Stimulated activated naive CD8-positive, alpha-beta T cell treated with anti-CD3 and anti-CD28 coated beads, Interleukin-15, amount 100 ng/mL, for 72 hours (primary cell): ENCODE results near the gene HSD17B8.
"Not testable (repeated sequence)": the region's sequence is repeated elsewhere in the genome, so short reads cannot be mapped to it uniquely, and the experiment has no call there.

Experiments
- ATAC-seq: fragments of 150-1000 bp; cut with Tn5 transposase; 2 replicates; pipeline ENCODE4 v1.10.0; 2021; ENCODE audit warnings: mild to moderate bottlenecking, moderate library complexity
- DNase-seq, 2 donors: peaks; one replicate each; pipeline ENCODE4 v3.0.0; 2021 to 2022
- H3K27ac Mint-ChIP-seq, 2 donors: one replicate each; pipeline ENCODE4 v1.8.0; 2022; ENCODE audit warnings: mild to moderate bottlenecking in 2 of 2, mixed read lengths in 2 of 2, moderate library complexity in 2 of 2
- H3K27me3 Mint-ChIP-seq: one replicate; pipeline ENCODE4 v1.8.0; 2022; ENCODE audit warnings: mixed read lengths
- H3K4me1 Mint-ChIP-seq: one replicate; pipeline ENCODE4 v1.8.0; 2022; ENCODE audit warnings: mild to moderate bottlenecking, mixed read lengths
- H3K4me3 Mint-ChIP-seq, 2 donors: one replicate each; pipeline ENCODE4 v1.8.0; 2022; ENCODE audit warnings: mild to moderate bottlenecking in 2 of 2, mixed read lengths in 2 of 2, moderate library complexity in 1 of 2
- H3K9me3 Mint-ChIP-seq, 2 donors: one replicate each; pipeline ENCODE4 v1.8.0; 2022; ENCODE audit warnings: mixed read lengths in 2 of 2

The HSD17B8 gene

DNA sequence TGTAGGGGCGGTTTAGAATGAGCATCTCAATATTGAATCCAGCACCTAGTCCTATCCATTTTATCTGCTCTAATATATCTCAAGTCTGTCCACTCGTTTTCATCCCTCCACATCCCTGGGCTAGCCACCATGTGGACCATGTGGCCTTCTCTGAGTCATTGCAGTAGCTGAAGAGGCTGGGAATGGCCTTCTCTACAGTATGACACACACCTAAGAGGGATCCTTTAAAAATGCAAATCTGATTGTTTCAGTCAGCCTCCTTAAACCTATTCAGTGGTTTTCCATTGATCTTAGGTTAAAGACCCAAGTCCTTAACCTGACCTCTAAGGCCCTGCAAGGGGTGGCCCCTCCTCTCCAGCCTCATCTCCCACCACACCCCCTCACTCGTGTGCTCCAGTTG, 13.2 kb downstream of the HSD17B8 start:
- H3K27ac Mint-ChIP-seq: no peak overlapping the region
- no peak for ATAC-seq
- H3K4me3 Mint-ChIP-seq: no peak overlapping the region
- H3K9me3 Mint-ChIP-seq: no peaks in the 10 kb centered on the region
- no peak for DNase-seq
- H3K4me1 Mint-ChIP-seq: peaks cover 45% of the 10 kb centered on the region
- H3K27me3 Mint-ChIP-seq: peaks cover 31% of the 10 kb centered on the region

DNA sequence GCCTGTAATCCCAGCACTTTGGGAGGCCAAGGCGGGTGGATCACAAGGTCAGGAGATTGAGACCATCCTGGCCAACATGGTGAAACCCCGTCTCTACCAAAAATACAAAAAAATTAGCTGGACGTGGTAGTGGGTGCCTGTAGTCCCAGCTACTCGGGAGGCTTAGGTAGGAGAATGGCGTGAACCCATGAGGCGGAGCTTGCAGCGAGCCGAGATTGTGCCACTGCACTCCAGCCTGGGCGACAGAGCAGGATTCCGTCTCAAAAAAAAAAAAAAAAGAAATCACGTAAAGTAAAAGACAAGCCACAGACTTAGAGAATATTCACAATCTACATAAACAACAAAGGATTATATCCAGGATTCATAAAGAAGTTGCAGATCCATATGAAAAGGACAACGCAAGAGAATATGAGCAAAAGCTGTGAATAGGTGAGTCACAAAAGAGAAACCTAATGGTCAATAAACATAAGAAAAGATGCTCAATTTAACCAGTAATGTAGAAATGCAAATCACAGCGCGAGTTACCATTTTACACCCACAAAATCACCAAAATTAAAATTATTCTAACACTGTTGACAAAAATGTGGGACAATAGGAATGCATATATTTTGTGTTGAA, 22.2 kb downstream of the HSD17B8 start:
- peaks cover 40% of the 10 kb centered on the region for H3K27me3 Mint-ChIP-seq
- not testable (repeated sequence) for ATAC-seq, DNase-seq, H3K4me1 Mint-ChIP-seq, H3K4me3 Mint-ChIP-seq, H3K9me3 Mint-ChIP-seq, H3K27ac Mint-ChIP-seq

DNA sequence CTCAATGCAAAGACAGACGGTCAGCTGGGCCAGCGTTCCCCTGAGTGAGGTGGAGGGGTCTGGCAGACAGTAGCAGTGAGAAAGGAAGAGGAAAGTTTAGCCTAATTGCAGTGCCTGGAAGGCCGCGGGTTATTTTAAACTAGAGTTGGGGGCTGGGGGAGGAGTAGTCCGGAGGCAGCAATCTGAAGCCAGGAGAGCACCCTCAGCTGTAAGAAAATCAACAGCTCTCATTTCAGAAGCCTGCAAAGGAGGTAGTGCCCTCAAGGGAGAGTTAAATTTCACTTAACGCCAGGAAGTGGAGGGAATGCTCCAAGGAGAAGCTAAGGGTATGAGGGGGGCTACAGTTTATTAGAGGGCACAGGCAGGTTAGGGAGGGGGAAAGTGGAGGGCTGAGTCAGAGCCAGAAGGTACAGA, 30.8 kb downstream of the HSD17B8 start:
- no peak for DNase-seq
- ATAC-seq: no peak
- Mint-ChIP-seq H3K27me3 (peaks cover 32% of the 10 kb centered on the region), H3K4me3 (no peak overlapping the region), H3K9me3 (no peaks in the 10 kb centered on the region), H3K4me1 (peaks cover 5% of the 10 kb centered on the region), H3K27ac (no peak overlapping the region)

DNA sequence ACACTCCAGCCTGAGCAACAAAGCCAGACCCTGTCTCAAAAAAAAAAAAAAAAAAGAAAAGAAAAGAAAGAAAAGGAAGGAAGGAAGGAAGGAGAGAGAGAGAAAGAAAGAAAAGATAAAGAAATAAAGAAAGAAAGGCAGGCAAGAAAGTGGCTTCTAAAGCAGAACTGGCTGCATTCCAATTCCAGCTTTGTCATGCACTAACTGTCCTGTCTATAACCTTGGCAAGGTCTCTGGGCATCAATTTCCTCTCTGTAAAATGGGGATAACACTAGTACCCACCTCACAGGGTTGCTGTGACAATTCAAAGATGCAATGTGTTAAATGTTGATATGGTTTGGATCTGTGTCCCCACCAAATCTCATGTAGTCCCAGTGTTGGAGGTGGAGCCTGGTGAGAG, 31.9 kb downstream of the HSD17B8 start:
- Mint-ChIP-seq H3K27ac (no peak overlapping the region), H3K4me3 (no peak overlapping the region), H3K9me3 (no peaks in the 10 kb centered on the region), H3K27me3 (peaks cover 30% of the 10 kb centered on the region), H3K4me1 (peaks cover 3% of the 10 kb centered on the region)
- DNase-seq (no peak), ATAC-seq (no peak)

DNA sequence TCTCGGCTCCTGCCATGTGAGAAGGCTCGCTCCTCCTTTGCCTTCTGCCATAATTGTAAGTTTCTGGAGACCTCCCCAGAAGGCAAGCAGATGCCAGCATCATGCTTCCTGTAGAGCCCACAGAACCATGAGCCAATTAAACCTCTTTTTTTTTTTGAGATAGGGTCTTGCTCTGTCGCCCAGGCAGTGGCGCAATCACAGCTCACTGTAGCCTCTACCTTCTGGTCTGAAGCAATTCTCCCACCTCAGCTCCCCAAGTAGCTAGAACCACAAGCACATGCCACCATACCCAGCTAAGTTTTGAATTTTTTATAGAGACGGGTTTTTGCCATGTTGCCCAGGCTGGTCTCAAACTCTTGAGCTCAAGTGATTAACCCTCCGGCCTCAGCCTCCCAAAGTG, 32.4 kb downstream of the HSD17B8 start:
- H3K4me3 Mint-ChIP-seq: no peak overlapping the region
- H3K27me3 Mint-ChIP-seq: peaks cover 25% of the 10 kb centered on the region
- DNase-seq (no peak), ATAC-seq (no peak)
- no peak overlapping the region for H3K27ac Mint-ChIP-seq
- H3K9me3 Mint-ChIP-seq: no peaks in the 10 kb centered on the region
- peaks cover 7% of the 10 kb centered on the region for H3K4me1 Mint-ChIP-seq

DNA sequence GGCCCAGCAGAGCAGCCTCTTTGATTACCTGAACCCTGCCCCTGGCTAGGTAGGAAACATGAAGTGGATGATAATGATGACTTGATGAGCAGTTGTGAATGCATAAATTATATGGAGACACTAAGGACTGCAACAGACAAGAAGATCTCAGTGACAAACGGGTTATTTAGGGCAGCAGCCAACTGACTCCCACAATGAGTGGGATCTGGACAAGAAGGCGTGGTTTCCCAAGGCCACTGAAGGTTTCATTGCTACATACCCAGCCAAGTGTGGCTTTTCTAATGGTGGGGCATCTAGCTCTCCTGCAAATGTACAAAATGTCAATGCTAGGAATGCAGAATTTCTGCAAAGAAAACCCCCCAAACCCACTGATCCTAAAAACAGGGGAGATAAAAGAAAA, 33.3 kb downstream of the HSD17B8 start:
- ATAC-seq: no peak
- Mint-ChIP-seq H3K9me3 (no peaks in the 10 kb centered on the region), H3K27me3 (peaks cover 25% of the 10 kb centered on the region)

DNA sequence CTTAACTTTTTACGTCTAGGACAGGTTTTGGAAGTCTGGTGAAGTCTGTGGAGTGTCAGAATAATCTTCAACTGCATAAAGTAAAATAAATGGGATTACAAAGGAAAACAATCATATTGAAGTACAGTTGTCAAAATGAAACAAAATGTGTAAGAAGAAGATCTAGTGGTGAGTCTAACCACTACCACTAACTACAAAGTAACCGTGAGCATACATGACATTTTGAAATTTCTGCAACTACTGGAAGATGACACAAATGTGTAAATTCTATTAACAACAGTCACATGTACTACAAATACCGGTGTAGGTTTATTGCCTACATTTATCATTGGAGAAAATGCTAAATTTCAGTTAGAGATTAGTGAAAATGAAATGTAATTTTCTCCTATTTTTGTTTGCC, 37.5 kb downstream of the HSD17B8 start:
- H3K4me3 Mint-ChIP-seq: peak overlapping the region; percentile 56 to 58
- H3K4me1 Mint-ChIP-seq: peaks cover 27% of the 10 kb centered on the region
- H3K9me3 Mint-ChIP-seq: no peaks in the 10 kb centered on the region
- H3K27ac Mint-ChIP-seq: peak overlapping the region in 1 of 2 donors; percentile 36
- DNase-seq (no peak), ATAC-seq (peak; percentile 98)
- peaks cover 7% of the 10 kb centered on the region for H3K27me3 Mint-ChIP-seq

More for the DNA sequence above, 33.3 kb downstream of the HSD17B8 start:
- Mint-ChIP-seq H3K4me3 (no peak overlapping the region), H3K27ac (no peak overlapping the region), H3K4me1 (peaks cover 15% of the 10 kb centered on the region)
- no peak for DNase-seq

DNA sequence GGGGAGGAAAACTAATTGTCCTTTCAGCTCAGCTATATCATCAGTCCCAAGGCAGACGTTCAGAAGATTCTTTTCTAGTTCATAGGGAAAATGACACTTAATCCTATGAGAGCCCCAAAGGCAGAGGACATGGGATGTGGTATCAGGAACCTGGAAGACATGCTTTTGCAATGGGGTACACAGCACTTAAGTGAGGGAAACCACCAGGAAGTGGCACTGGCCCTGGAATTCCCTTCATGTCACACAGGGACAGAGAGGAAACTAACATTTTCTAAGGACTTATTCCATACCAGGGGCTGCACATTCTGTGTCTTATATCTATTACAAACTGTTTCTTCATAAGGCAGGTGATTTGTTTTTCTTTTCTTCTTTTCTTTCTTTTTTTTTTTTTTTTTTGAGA, 39.0 kb downstream of the HSD17B8 start:
- Mint-ChIP-seq H3K27me3 (peaks cover 7% of the 10 kb centered on the region), H3K27ac (no peak overlapping the region), H3K9me3 (no peaks in the 10 kb centered on the region), H3K4me1 (peaks cover 35% of the 10 kb centered on the region), H3K4me3 (no peak overlapping the region)
- DNase-seq: no peak
- no peak for ATAC-seq

DNA sequence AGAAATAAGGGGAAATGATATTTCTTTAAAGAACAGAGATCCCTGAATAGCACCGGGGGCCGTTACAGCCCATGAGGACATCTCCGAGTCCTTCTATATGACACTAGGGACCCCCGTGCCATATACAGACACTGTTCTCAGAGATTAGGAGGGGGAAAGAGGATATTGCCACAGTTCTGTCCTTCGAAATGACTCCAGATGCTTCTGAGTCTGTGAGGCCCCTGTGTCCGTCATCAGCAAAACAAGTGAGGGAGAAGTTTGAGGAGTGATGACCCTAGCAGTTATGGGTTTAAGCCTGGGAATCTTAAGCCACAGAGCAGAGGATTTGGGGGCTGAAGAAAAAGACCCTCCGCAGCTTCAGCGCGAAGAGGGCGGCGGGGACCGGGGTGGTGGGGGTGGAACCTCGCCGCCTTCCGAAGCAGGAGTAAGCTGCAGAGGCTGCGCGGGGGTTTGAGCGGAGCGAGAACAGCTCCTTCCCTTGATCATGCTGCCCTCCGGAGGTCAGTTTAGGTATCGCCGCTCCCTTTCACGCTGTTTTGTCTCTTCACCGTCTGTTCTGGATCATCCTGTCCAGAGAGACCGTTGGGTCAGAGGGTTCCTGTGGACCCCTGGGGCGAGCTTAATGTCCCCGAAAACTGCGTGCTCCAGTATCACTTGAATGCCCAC, 43.7 kb downstream of the HSD17B8 start:
- Mint-ChIP-seq H3K4me1 (peaks cover 56% of the 10 kb centered on the region), H3K27me3 (no peaks in the 10 kb centered on the region), H3K27ac (peak overlapping the region; percentile 85 to 99), H3K4me3 (peak overlapping the region; percentile 90 to 94), H3K9me3 (no peaks in the 10 kb centered on the region)
- DNase-seq (peak; percentile 91 to 92), ATAC-seq (peak; percentile 59)

DNA sequence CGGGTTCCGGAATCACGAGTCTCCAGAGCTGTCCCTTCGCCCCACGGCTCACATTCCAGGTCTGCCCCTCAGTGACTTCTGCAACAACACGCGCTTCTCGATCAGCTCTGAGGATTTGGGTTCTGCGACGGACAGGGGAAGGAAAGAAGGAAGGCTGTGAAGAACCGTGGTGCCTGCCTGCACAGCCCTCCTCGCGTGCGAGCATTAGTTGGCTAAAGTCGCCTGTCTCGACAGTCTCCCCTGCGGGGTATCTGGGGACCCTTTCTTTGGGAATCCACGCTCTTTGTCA, 44.1 kb downstream of the HSD17B8 start:
- H3K9me3 Mint-ChIP-seq: no peaks in the 10 kb centered on the region
- H3K4me3 Mint-ChIP-seq: peak overlapping the region; percentile 90 to 94
- H3K27ac Mint-ChIP-seq: peak overlapping the region; percentile 85 to 99
- peaks cover 52% of the 10 kb centered on the region for H3K4me1 Mint-ChIP-seq
- no peaks in the 10 kb centered on the region for H3K27me3 Mint-ChIP-seq
- peak; percentile 58 for ATAC-seq
- no peak for DNase-seq

DNA sequence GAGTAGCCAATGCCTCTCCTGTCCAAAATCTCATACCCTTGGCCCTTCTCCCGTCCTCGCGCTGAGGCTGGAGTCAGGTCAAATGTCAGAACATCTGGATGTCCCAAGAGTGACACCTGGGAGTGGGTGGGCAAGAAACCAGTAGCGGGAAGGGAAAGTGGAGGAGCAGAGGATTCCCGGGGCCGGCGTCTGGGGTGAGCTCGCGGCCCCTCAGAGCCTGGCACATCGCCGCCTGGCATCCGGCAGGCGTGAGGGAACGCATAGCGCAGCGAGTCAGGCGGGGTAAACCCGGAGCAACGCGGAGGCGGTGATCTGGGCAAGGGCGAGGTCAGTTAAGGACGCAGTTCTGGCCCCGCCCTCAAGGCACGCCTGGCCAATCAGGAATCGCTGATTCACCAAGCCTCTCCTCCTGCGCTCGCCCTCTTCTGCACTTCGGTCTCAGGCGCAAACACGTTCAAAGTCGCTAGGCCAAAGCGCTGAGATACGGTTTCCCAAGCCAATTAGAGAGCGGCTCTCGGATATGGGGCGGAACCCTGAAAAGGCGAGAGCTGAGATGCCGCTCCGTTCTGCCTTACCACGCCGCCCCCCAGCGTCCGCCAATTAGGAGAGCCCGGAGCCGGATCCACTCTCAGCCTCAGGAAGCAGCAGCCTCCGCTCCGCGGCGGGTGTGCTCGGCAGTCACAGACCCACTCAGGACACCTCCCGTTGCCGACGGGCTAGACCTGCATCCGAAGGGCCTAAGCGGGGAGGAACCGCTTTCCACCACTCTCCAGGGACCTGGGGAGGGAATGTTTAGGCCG, 44.7 kb downstream of the HSD17B8 start:
- Mint-ChIP-seq H3K4me1 (peaks cover 47% of the 10 kb centered on the region), H3K4me3 (peak overlapping the region; percentile 90 to 94), H3K27me3 (no peaks in the 10 kb centered on the region), H3K27ac (peak overlapping the region; percentile 96 to 99), H3K9me3 (no peaks in the 10 kb centered on the region)
- peak; percentile 90 for ATAC-seq
- peak; percentile 97 to 99 for DNase-seq

DNA sequence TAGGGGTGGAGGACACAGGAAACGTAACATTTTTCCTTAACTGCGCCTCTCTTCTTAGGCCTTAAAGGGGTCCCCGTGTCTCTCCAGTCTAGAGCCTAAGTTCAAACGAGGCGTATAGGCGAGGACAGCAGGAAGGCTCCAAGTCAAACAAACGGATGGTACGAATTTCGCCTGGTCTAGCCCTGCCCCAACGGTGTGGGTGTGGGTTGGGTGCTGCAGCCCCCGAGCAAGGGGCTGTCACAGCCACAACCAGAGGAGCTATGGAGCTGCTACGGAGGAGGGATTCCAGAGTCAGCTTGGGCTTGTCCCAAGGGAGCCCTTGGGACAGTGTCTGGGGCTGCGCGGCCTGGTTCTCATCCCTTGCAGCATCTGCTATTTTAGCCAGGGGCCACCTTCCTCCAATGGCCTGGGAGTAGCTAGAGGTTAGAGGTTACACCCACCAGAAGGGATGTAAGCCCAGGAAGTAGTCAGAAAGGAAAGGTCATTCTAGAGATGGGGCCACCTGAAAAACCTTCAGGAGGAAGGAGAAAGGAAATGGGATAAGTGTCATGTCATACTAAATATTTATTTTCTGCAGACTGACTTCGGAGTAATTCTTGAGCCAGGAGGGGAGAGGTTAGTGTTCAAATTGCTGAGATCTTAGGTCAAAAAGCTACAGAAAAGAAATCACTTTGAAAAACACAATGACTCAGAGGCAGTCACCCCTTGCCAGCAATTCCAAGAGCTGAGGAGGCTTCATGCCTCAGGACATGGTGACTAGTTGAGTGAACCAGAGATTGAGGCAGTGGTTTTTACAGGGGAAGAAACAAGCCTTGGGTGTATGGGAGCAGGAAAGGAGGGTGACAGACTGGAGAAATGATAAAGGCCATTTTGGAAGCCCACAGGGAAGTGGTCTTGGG, 45.5 kb downstream of the HSD17B8 start:
- ATAC-seq: no peak
- peak in 1 of 2 donors; percentile 14 for DNase-seq
- H3K27ac Mint-ChIP-seq: peak overlapping the region; percentile 96 to 97
- H3K4me3 Mint-ChIP-seq: peak overlapping the region; percentile 90 to 94
- no peaks in the 10 kb centered on the region for H3K9me3 Mint-ChIP-seq
- peaks cover 47% of the 10 kb centered on the region for H3K4me1 Mint-ChIP-seq
- no peaks in the 10 kb centered on the region for H3K27me3 Mint-ChIP-seq

DNA sequence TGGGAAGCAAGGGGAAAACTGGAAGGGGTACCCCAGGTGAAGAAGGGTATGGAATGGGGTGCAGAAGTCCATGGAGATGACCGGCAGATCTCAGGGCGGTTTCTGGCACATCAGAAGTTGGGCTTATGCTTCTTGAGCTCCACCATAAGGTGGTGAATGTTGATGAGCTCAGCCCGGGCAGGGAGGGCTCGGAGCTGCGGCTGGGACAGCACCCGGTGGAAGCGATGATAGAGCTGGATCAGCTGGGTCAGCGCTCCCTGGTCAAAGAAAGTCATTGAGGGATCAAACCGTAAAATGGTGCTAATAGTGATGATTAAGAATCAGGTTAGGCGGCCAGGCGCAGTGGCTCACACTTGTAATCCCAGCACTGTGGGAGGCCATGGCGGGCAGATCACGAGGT, 46.3 kb downstream of the HSD17B8 start:
- H3K27ac Mint-ChIP-seq: peak overlapping the region; percentile 92 to 96
- no peaks in the 10 kb centered on the region for H3K9me3 Mint-ChIP-seq
- no peak for ATAC-seq
- H3K4me1 Mint-ChIP-seq: peaks cover 47% of the 10 kb centered on the region
- no peaks in the 10 kb centered on the region for H3K27me3 Mint-ChIP-seq
- peak overlapping the region; percentile 90 to 94 for H3K4me3 Mint-ChIP-seq
- no peak for DNase-seq

DNA sequence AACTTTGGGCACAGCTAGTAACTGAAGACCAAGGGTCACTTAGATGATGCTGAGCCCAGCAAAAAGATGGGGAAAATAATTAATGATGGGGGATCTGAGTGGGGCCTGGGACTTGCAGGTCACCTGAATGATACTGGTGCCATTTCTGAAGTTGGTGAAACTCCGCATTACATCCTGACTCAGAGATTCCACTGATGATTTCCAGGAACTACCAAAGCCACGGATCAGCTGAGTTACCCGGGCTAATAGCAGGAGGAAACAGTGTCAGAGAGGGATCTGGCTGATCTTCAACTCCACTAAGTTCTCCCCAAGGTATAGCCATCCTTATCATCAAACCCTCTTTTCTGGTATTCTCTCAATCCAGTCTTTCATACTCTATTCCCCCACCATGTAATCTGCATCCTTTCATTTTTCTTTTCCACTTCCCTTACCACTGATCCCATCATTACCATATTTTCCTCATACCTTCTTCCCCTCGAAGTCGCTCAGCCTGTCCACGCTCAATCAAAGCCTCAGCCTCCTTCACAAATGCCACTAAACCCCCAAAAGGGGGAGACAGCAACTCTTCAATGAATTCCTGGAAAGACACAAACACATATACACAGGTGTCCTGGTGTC, 47.0 kb downstream of the HSD17B8 start:
- H3K9me3 Mint-ChIP-seq: no peaks in the 10 kb centered on the region
- H3K4me1 Mint-ChIP-seq: peaks cover 47% of the 10 kb centered on the region
- H3K4me3 Mint-ChIP-seq: peak overlapping the region; percentile 60 to 94
- ATAC-seq: no peak
- no peak for DNase-seq
- H3K27me3 Mint-ChIP-seq: no peaks in the 10 kb centered on the region
- peak overlapping the region in 1 of 2 donors; percentile 66 for H3K27ac Mint-ChIP-seq

DNA sequence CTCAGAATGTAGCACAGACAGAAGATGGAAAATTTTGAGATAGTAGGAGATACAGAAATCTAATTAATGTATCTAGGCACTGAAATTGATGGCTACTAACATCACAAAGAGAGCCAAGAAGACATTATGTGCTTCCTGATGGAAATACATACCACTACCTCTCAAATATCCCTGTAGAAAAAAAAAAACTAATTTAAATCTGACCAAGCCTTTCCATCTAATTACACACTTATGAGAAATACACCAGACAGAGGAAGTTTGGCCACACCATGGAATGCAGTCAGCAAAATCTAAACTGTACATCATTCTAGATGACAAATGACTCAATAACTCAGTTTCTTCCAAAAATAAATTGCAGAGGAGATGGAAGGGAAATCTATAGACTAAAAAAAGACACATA, 48.3 kb downstream of the HSD17B8 start:
- H3K4me3 Mint-ChIP-seq: no peak overlapping the region
- no peaks in the 10 kb centered on the region for H3K27me3 Mint-ChIP-seq
- DNase-seq: no peak
- no peak for ATAC-seq
- H3K9me3 Mint-ChIP-seq: no peaks in the 10 kb centered on the region
- H3K4me1 Mint-ChIP-seq: peaks cover 47% of the 10 kb centered on the region
- no peak overlapping the region for H3K27ac Mint-ChIP-seq
